ENCODE data around the gene KRT76.

KRT76 gene

DNA sequence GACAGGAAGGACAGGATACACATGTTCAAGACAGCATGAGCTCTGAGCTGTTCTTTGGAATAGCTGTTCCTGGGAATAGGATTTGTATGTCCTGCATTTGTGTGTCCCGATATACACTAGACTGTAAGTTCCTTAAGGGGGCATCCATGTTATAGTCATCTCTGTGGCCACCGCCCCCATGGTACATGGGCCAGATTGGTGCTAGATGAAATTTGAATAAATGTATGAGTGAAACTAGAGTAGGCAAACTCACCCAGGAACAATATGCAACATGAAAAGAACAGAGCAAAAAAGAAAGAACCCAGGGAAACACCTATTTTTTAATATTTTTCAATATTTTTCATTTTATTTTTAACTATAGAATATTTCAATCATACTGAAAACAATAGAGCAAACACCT, 48.8 kb downstream of the KRT76 start:
- DNase-seq = no peak

DNA sequence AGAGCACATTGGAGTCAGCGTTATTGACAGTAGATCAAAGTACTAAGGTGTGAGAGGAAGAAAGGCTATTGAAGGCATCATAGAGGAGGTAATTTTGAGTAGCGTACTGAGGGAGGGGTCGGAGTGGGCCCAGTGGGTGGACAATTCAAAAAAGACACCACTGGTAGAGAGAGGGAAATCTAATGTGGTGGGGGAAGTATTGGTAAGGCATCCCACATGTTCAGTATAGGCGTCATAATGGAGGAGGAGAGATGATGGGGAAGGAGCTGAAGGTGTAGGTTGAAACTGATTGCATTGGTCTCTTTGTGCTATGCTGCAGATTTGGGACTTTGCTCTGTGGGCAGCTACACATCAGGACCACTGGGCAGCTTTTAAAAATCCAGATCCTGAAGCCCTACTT, 50.1 kb downstream of the KRT76 start:
- DNase-seq = no peak

DNA sequence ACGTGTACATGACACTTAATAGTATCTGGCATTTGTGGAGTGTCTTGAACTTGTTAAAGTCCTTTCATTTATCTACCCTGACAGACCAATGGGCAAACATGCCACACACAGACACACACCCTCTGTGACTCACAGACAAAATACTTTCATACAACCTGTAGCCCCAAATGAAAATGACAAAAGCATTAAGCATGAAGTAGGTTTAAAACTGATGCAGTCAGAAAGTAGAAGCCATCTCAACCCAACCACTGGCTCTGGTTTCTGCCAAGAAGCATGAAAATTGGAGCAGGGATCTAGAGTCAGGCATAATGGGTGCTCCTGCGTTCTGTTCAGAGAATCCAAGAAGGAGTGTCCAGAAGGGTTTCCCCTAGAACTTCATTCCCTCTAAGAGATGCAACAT, 50.7 kb downstream of the KRT76 start:
- DNase-seq = no peak

DNA sequence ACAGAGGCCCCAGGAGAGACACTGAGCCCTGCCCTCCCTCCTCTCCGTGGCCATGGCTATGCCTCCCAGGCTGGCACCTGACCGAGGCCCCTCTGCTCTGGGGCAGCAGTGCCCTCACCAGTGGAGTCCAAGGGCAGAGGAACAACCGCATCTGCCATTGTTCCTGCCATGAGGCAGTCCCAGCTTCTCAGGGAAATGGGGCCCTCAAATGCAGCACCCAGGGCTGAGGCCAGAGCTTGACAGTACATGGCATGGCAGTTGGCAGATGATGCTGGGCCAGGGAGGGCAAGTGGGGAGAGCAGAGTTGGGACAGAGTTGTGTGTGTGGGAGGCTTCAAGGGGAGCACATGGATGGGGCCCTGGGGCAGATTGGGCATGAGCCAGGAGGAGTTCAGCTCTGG, 52.8 kb downstream of the KRT76 start:
- DNase-seq = no peak

DNA sequence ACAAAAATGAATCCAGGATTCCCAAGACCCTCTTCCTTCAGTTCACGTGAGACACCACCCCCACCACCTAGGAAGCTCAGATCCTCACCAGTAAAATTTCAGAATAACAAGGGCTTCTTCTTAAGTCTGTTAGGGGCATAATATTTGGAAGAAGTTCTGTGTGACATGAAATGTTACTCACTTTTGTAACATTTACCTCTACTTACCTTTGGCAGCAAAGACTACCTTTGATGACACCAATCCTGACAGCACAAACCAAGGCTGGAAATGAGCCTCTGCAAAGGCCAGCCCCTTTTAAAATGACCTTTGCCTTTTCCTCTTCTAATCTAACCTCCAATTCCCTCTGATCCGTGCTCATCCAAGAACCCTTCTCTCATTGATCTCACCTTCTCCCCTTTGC, 54.5 kb downstream of the KRT76 start:
- DNase-seq = no peak

DNA sequence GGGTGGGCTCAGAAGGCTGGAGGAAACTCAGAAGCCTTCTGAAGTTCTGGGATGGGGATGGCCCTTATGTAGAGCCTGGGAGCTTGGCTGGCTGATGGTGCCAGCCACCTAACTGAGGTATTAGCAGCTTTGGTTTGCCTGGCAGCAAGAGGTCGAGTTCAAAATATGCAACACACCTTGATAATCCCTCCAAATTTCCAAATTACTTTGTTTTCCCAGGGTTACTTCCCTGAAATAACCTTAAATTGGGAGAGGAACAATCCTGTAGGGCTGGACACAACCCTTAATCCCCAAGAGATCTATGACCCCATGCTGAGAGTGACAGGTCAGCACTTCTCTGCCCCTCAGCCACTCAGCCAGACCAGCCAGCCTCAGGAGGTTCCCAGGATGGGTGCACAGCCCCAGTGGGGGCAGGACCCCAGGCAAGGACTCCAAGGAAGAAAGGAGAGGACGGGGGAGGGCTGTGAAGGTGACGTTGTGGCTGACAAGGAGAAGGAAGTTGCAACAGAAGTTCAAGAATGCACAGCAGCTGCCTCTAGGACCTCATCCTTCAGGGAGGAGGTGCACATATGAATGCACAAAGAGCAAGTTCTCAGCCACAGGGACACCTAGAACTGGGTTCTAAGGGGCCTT, 55.2 kb downstream of the KRT76 start:
- DNase-seq = no peak

DNA sequence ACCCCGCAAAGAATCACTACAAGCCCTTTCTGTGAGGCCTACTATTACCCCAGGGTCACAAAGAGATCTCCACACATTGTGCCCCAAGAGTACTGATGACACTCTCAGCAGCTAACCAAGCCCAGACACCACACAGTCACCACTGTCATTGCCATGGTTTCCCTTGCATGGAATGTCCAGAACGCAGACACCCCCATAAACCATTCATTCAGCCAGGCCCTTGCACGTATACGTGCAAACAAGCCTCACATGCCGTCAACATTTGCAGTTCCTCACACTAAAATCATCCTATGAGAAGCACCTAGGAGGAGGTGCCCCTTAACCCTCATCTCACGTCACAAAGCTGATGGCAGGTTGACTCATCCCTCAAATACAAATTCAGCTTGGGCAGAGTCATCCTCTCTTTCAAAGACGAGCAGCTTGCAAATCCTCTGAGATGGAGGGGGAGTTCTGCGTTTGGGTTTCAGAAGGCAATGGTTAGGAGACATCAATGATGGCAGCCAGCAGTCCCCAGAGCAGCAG, 56.7 kb downstream of the KRT76 start:
- DNase-seq = no peak

Measured in stimulated activated CD4-positive, alpha-beta T cell treated with anti-CD3 and anti-CD28 coated beads, Interleukin-4, amount 100 ng/mL, for 24 hours (primary cell).